Left lung (tissue), 10 donors: Measurements from ENCODE around the gene OSBPL1A. TPM values are rescaled to one million over a fixed set of nuclear protein-coding genes. Genes with fewer than 3 reads are reported as not detected.

ENCODE experiments used
- ATAC-seq: fragments of 200-7000 bp; cut with Tn5 transposase; one replicate; pipeline ENCODE4 v1.9.1; 2020; ENCODE audit warnings: moderate library complexity
- DNase-seq, 4 donors: peaks; one replicate each; pipeline ENCODE4 v3.0.0-alpha.2; 2013 to 2020
- H3K27ac ChIP-seq, 2 donors: fragments of 200-600 bp; sonication (generic) in 1 of 2; one replicate each; pipeline versions ENCODE4 v1.5.0 to v1.8.0; 2020 to 2021
- H3K27me3 ChIP-seq, 2 donors: fragments of 200-600 bp; sonication (generic) in 1 of 2; one replicate each; pipeline versions ENCODE4 v1.5.0 to v1.8.0; 2020 to 2021
- H3K36me3 ChIP-seq, 2 donors: fragments of 200-600 bp; sonication (generic) in 1 of 2; one replicate each; pipeline versions ENCODE4 v1.5.0 to v1.8.0; 2020 to 2021
- H3K4me1 ChIP-seq, 2 donors: fragments of 200-600 bp; one replicate each; pipeline ENCODE4 v1.8.0; 2021
- H3K4me3 ChIP-seq, 2 donors: fragments of 200-600 bp; sonication (generic) in 1 of 2; one replicate each; pipeline versions ENCODE4 v1.5.0 to v1.8.0; 2020 to 2021; ENCODE audit warnings: mild to moderate bottlenecking in 1 of 2
- H3K9me3 ChIP-seq, 2 donors: fragments of 200-600 bp; sonication (generic) in 1 of 2; one replicate each; pipeline versions ENCODE4 v1.5.0 to v1.8.0; 2020 to 2021
- CTCF ChIP-seq, 2 donors: fragments of 200-600 bp; sonication (generic) in 1 of 2; IDR thresholded peaks; one replicate each; pipeline versions ENCODE4 v1.5.0 to v1.8.0; 2021; ENCODE audit warnings: antibody characterized with exemption in 2 of 2
- intact Hi-C, 2 donors: fragments of 100-400 bp; cut with DNase I; formaldehyde crosslinking; loops; one replicate each; pipeline versions ENCODE4 v1.11.2 to v1.14.2; 2022
- polyA plus RNA-seq, 6 donors: library from polyadenylated mRNA; unstranded; fragments of 120-200 nt; gene quantifications; one replicate each; pipeline ENCODE4 v1.2.1, GENCODE V29; 2013; ENCODE audit not compliant: insufficient read length in 6 of 6
- total RNA-seq, 2 donors: library from RNA; stranded (reverse); fragmentation: NEBNext Ultra II Directional; extraction: Animal tissue kit (Norgen Biotek cat#: 25700); gene quantifications; one replicate each; pipeline ENCODE4 v1.2.1, GENCODE V29; 2021
- donor health status: DM: no; HTN: yes; CAD: no.
- donor health status: DM: no; HTN: no; CAD: no.

The OSBPL1A gene
- total and polyA plus RNA-seq, 8 donors: 29.6 to 65.7 (median 55.1) TPM

GRCh38 chr18:24402209-24402785, 4.7 kb upstream of the OSBPL1A start:
- no peak overlapping the region for H3K4me3 ChIP-seq
- no peak for ATAC-seq
- H3K27ac ChIP-seq: no peak overlapping the region
- DNase-seq: no peak
- no peaks in the 10 kb centered on the region for H3K36me3 ChIP-seq
- peak in 1 of 2 donors; percentile 20 for TF ChIP-seq CTCF (IDR thresholded peaks at IDR 0.05)
- H3K9me3 ChIP-seq: no peaks in the 10 kb centered on the region
- intact Hi-C loops: no loop called here
- H3K27me3 ChIP-seq: no peaks in the 10 kb centered on the region
- no peaks in the 10 kb centered on the region for H3K4me1 ChIP-seq

GRCh38 chr18:24400587-24400986, 3.0 kb upstream of the OSBPL1A start:
- Histone ChIP-seq H3K27ac (no peak overlapping the region), H3K4me3 (no peak overlapping the region), H3K36me3 (no peaks in the 10 kb centered on the region), H3K27me3 (no peaks in the 10 kb centered on the region), H3K9me3 (no peaks in the 10 kb centered on the region), H3K4me1 (peaks cover 0 to 14% of the 10 kb centered on the region in 2 donors)
- TF ChIP-seq CTCF (IDR thresholded peaks at IDR 0.05): no peak
- intact Hi-C loops: no loop called here
- DNase-seq: no peak
- ATAC-seq: no peak

GRCh38 chr18:24398540-24398939, 916 bp upstream of the OSBPL1A start:
- peaks cover 0 to 19% of the 10 kb centered on the region in 2 donors for H3K4me1 ChIP-seq
- peak overlapping the region in 1 of 2 donors; percentile 90 for H3K27ac ChIP-seq
- intact Hi-C loops: no loop called here
- no peaks in the 10 kb centered on the region for H3K36me3 ChIP-seq
- DNase-seq (no peak), ATAC-seq (no peak)
- H3K4me3 ChIP-seq: peak overlapping the region in 1 of 2 donors; percentile 78
- no peaks in the 10 kb centered on the region for H3K27me3 ChIP-seq
- H3K9me3 ChIP-seq: no peaks in the 10 kb centered on the region
- TF ChIP-seq CTCF (IDR thresholded peaks at IDR 0.05): no peak

- Histone ChIP-seq H3K27ac (peak overlapping the region; percentile 86 to 90), H3K4me1 (peaks cover 0 to 19% of the 10 kb centered on the region in 2 donors), H3K4me3 (peak overlapping the region; percentile 71 to 78), H3K9me3 (no peaks in the 10 kb centered on the region), H3K27me3 (no peaks in the 10 kb centered on the region), H3K36me3 (no peaks in the 10 kb centered on the region)
- TF ChIP-seq CTCF (IDR thresholded peaks at IDR 0.05): no peak
- peak; percentile 62 for ATAC-seq
- intact Hi-C loops: no loop called here
- peak in 3 of 4 donors; percentile 67 to 80 (median 76) for DNase-seq
Measured at GRCh38 chr18:24397131-24397693, 412 bp downstream of the OSBPL1A start.

- Histone ChIP-seq H3K27ac (peak overlapping the region in 1 of 2 donors; percentile 90), H3K27me3 (no peaks in the 10 kb centered on the region), H3K4me3 (peak overlapping the region in 1 of 2 donors; percentile 78), H3K36me3 (no peaks in the 10 kb centered on the region), H3K9me3 (no peaks in the 10 kb centered on the region), H3K4me1 (peaks cover 0 to 19% of the 10 kb centered on the region in 2 donors)
- ATAC-seq (no peak), DNase-seq (no peak)
- intact Hi-C loops: no loop called here
- no peak for TF ChIP-seq CTCF (IDR thresholded peaks at IDR 0.05)
Measured at GRCh38 chr18:24396082-24396633, 1.5 kb downstream of the OSBPL1A start.
